ENCODE results near the gene MYH13. TPM values are rescaled to one million over a fixed set of nuclear protein-coding genes. Genes with fewer than 3 reads are reported as not detected.

MYH13 gene
- total and polyA plus RNA-seq, 2 of the 13 experiments (the other 11 are each of a cell fraction or from before 2014, with no cell fraction given) = not detected

GRCh38 chr17:10417431-10417830, 44.6 kb upstream of the MYH13 start (continued):
- no peak for TF ChIP-seq CHCHD3 (CRISPR knock-in tag; IDR thresholded peaks at IDR 0.05)
- TF ChIP-seq, protein P1, sequence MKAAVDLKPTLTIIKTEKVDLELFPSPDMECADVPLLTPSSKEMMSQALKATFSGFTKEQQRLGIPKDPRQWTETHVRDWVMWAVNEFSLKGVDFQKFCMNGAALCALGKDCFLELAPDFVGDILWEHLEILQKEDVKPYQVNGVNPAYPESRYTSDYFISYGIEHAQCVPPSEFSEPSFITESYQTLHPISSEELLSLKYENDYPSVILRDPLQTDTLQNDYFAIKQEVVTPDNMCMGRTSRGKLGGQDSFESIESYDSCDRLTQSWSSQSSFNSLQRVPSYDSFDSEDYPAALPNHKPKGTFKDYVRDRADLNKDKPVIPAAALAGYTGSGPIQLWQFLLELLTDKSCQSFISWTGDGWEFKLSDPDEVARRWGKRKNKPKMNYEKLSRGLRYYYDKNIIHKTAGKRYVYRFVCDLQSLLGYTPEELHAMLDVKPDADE (CRISPR knock-in tag; IDR thresholded peaks at IDR 0.05) = no peak
- TF ChIP-seq, protein P2, sequence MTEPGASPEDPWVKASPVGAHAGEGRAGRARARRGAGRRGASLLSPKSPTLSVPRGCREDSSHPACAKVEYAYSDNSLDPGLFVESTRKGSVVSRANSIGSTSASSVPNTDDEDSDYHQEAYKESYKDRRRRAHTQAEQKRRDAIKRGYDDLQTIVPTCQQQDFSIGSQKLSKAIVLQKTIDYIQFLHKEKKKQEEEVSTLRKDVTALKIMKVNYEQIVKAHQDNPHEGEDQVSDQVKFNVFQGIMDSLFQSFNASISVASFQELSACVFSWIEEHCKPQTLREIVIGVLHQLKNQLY (CRISPR knock-in tag; IDR thresholded peaks at IDR 0.05) = no peak
- no peak for TF ChIP-seq ZFX (CRISPR knock-in tag; IDR thresholded peaks at IDR 0.05; ENCODE audit: low read depth)

DNA sequence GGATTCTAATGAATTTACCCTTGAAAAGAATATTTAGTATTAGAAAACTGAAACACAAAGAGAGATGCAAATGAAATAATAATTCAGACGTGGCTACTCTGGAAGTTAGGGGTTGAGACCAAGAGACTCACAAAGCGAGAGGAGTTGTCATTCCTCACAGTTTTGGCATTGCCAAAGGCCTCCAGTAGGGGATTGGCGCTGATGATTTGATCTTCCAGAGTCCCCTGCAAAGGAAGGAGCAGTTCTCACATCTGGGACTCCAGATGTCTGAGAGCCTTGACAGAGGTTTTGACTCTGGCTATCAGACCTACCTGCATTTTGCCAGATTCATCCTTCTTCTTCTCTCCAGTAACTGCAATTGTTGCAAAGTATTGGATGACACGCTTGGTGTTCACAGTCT, 42.4 kb upstream of the MYH13 start:
- H3K9me3 ChIP-seq (ENCODE audit: low read length) = no peaks in the 10 kb centered on the region
- DNase-seq (ENCODE audit: low spot score) = no peak
- no peak overlapping the region for H3K27ac ChIP-seq (ENCODE audit: extremely low read length, insufficient read depth, low read length)
- H3K27me3 ChIP-seq (ENCODE audit: control insufficient read depth in 1 of 2, insufficient read depth in 2 of 2, low read length in 2 of 2) = no peaks in the 10 kb centered on the region; a peak in 1 of 5 replicates
- no peaks in the 10 kb centered on the region for H4K20me1 ChIP-seq (ENCODE audit: insufficient read depth, low read length)
- no peaks in the 10 kb centered on the region for H3K79me2 ChIP-seq (ENCODE audit: insufficient read depth, low read length)
- H3K4me1 ChIP-seq (ENCODE audit: insufficient read depth, low read length) = no peaks in the 10 kb centered on the region
- H3K9ac ChIP-seq (ENCODE audit: insufficient read depth, low read depth, low read length) = no peak overlapping the region
- no peak overlapping the region for H3K4me2 ChIP-seq (ENCODE audit: low read depth, low read length)
- ChIA-PET CTCF (ENCODE audit: low intra/inter-chr PET ratio, low total read pairs) (no interaction called here), POLR2A (no interaction called here)
- in situ Hi-C loops (cut with HindIII; ENCODE audit: extremely low pct_ligation_motif_present, low pct_unique_long_range_greater_than_20kb) (no loop called here), intact Hi-C loops (cut with micrococcal nuclease; ENCODE audit: unreplicated experiment) (no loop called here)
- no TSS peak for BruUV-seq (replicated peaks)
- no peak overlapping the region for H3K4me3 ChIP-seq (replicated peaks in 1 of 3; ENCODE audit: insufficient read depth in 1 of 3, low read depth in 2 of 3, low read length in 3 of 3)
- 4% methylated on average over 4 of the region's 4 CpGs for WGBS (ENCODE audit: low lambda C conversion rate)
- H2AFZ ChIP-seq (ENCODE audit: low read length) = no peak overlapping the region
- FAIRE-seq = no peak
- no peak for ATAC-seq
- H3K36me3 ChIP-seq (replicated peaks in 1 of 2; ENCODE audit: control insufficient read depth in 1 of 2, insufficient read depth in 2 of 2, low read length in 2 of 2) = no peaks in the 10 kb centered on the region
- TF ChIP-seq POLR2A (IDR thresholded peaks at IDR 0.05; ENCODE audit: insufficient read depth in 1 of 2, low read depth in 2 of 2, low read length in 2 of 2) = no peak
- TF ChIP-seq GPBP1L1 (CRISPR knock-in tag; IDR thresholded peaks at IDR 0.05) = no peak
- TF ChIP-seq, protein P3, sequence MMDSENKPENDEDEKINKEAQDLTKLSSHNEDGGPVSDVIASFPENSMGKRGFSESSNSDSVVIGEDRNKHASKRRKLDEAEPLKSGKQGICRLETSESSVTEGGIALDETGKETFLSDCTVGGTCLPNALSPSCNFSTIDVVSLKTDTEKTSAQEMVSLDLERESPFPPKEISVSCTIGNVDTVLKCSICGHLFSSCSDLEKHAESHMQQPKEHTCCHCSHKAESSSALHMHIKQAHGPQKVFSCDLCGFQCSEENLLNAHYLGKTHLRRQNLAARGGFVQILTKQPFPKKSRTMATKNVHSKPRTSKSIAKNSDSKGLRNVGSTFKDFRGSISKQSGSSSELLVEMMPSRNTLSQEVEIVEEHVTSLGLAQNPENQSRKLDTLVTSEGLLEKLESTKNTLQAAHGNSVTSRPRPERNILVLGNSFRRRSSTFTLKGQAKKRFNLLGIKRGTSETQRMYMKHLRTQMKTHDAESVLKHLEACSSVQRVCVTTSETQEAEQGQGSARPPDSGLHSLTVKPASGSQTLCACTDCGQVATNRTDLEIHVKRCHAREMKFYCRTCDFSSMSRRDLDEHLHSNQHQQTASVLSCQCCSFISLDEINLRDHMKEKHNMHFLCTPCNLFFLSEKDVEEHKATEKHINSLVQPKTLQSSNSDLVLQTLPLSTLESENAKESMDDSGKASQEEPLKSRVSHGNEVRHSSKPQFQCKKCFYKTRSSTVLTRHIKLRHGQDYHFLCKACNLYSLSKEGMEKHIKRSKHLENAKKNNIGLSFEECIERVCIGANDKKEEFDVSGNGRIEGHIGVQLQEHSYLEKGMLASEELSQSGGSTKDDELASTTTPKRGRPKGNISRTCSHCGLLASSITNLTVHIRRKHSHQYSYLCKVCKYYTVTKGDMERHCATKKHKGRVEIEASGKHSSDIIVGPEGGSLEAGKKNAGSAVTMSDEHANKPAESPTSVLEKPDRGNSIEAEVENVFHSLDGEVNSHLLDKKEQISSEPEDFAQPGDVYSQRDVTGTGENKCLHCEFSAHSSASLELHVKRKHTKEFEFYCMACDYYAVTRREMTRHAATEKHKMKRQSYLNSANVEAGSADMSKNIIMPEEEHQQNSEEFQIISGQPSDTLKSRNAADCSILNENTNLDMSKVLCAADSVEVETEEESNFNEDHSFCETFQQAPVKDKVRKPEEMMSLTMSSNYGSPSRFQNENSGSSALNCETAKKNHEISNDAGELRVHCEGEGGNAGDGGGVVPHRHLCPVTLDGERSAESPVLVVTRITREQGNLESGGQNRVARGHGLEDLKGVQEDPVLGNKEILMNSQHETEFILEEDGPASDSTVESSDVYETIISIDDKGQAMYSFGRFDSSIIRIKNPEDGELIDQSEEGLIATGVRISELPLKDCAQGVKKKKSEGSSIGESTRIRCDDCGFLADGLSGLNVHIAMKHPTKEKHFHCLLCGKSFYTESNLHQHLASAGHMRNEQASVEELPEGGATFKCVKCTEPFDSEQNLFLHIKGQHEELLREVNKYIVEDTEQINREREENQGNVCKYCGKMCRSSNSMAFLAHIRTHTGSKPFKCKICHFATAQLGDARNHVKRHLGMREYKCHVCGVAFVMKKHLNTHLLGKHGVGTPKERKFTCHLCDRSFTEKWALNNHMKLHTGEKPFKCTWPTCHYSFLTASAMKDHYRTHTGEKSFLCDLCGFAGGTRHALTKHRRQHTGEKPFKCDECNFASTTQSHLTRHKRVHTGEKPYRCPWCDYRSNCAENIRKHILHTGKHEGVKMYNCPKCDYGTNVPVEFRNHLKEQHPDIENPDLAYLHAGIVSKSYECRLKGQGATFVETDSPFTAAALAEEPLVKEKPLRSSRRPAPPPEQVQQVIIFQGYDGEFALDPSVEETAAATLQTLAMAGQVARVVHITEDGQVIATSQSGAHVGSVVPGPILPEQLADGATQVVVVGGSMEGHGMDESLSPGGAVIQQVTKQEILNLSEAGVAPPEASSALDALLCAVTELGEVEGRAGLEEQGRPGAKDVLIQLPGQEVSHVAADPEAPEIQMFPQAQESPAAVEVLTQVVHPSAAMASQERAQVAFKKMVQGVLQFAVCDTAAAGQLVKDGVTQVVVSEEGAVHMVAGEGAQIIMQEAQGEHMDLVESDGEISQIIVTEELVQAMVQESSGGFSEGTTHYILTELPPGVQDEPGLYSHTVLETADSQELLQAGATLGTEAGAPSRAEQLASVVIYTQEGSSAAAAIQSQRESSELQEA (CRISPR knock-in tag; IDR thresholded peaks at IDR 0.05; ENCODE audit: not compliant biosample characterization) = no peak
- no peak for TF ChIP-seq TFE3 (CRISPR knock-in tag; IDR thresholded peaks at IDR 0.05)

All from HepG2 (cell line).